Natural killer cell (primary cell): ENCODE measurements around the gene MNX1. TPM values are rescaled to one million over a fixed set of nuclear protein-coding genes. Genes with fewer than 3 reads are reported as not detected.

ENCODE experiments used
- ATAC-seq, 3 donors: fragments of 150-1000 bp in 2 of 3; fragments of 200-7000 bp in 1 of 3; cut with Tn5 transposase; 1 replicate in 1 of 3; 2 replicates in 2 of 3; pipeline ENCODE4 v1.10.0; 2021; ENCODE audit warnings: mild to moderate bottlenecking in 2 of 3, moderate library complexity in 2 of 3
- DNase-seq, 2 donors: peaks; one replicate each; pipeline versions ENCODE4 v3.0.0 to v3.0.0-alpha.2; 2013 to 2021; ENCODE audit warnings: mixed read lengths in 1 of 2
- H3K27ac ChIP-seq: one replicate; pipeline ENCODE4 v1.5.1; 2013; ENCODE audit warnings: mild to moderate bottlenecking, low read length
- H3K27me3 ChIP-seq: one replicate; pipeline ENCODE4 v1.6.1; 2013; ENCODE audit warnings: low read length; ENCODE audit not compliant: control insufficient read depth, insufficient read depth
- H3K36me3 ChIP-seq: one replicate; pipeline ENCODE4 v1.6.1; 2013; ENCODE audit warnings: low read length; ENCODE audit not compliant: control insufficient read depth, insufficient read depth
- H3K4me1 ChIP-seq: one replicate; pipeline ENCODE4 v1.6.1; 2013; ENCODE audit warnings: low read length; ENCODE audit not compliant: control insufficient read depth, insufficient read depth
- H3K4me3 ChIP-seq: one replicate; pipeline ENCODE4 v1.5.1; 2013; ENCODE audit warnings: low read length
- H3K9me3 ChIP-seq: one replicate; pipeline ENCODE4 v1.6.1; 2013; ENCODE audit warnings: low read length; ENCODE audit not compliant: control insufficient read depth, insufficient read depth
- H3K27ac Mint-ChIP-seq, 2 donors: one replicate each; pipeline ENCODE4 v1.8.0; 2022; ENCODE audit warnings: mild to moderate bottlenecking in 2 of 2, mixed read lengths in 2 of 2, moderate library complexity in 1 of 2
- H3K27me3 Mint-ChIP-seq, 2 donors: one replicate each; pipeline ENCODE4 v1.8.0; 2022; ENCODE audit warnings: low read depth in 2 of 2, mixed read lengths in 2 of 2
- H3K36me3 Mint-ChIP-seq: one replicate; pipeline ENCODE4 v1.8.0; 2022; ENCODE audit warnings: mixed read lengths
- H3K4me1 Mint-ChIP-seq, 2 donors: one replicate each; pipeline ENCODE4 v1.8.0; 2022; ENCODE audit warnings: mixed read lengths in 2 of 2
- H3K4me3 Mint-ChIP-seq: one replicate; pipeline ENCODE4 v1.8.0; 2022; ENCODE audit warnings: mild to moderate bottlenecking, moderate library complexity, mixed read lengths
- H3K9me3 Mint-ChIP-seq, 2 donors: one replicate each; pipeline ENCODE4 v1.8.0; 2022; ENCODE audit warnings: mixed read lengths in 2 of 2
- CTCF ChIP-seq: fragments of 200-600 bp; IDR thresholded peaks from one replicate; pipeline ENCODE4 v1.8.0; 2022; ENCODE audit warnings: antibody characterized with exemption
- WGBS: methylation state at CpG from one replicate; pipeline ENCODE4 v1.1.7; 2013; ENCODE audit warnings: missing lambda C conversion rate; ENCODE audit not compliant: insufficient coverage; 5-methylcytosine and 5-hydroxymethylcytosine counted together
- intact Hi-C: fragments of 100-400 bp; cut with micrococcal nuclease; formaldehyde crosslinking; loops from one replicate; pipeline ENCODE4 v1.14.2; 2022
- total RNA-seq, 4 donors: library from RNA; stranded (reverse); fragments of 120-200 nt in 1 of 4; gene quantifications; one replicate each; pipeline versions ENCODE4 v1.2.3 to v1.2.4, GENCODE V29; 2013 to 2022

MNX1 gene
- total RNA-seq, 3 donors from 2014 or later (not counting 1 experiment from before 2014, with no cell fraction given) = not detected

GRCh38 chr7:156979007-156979606 is 31.4 kb downstream of the MNX1 start:
- Mint-ChIP-seq H3K36me3 (peaks cover 12% of the 10 kb centered on the region), H3K4me1 (no peaks in the 10 kb centered on the region), H3K27me3 (no peaks in the 10 kb centered on the region), H3K9me3 (peaks cover 3 to 5% of the 10 kb centered on the region in 2 donors), H3K4me3 (no peak overlapping the region), H3K27ac (no peak overlapping the region)
- H3K27me3 ChIP-seq = no peaks in the 10 kb centered on the region
- H3K27ac ChIP-seq = no peak overlapping the region
- no peak overlapping the region for H3K4me3 ChIP-seq
- intact Hi-C loops = no loop called here
- 91% methylated on average over 1 of the region's 1 CpG for WGBS
- no peaks in the 10 kb centered on the region for H3K4me1 ChIP-seq
- DNase-seq (no peak), ATAC-seq (no peak)
- peaks cover 8% of the 10 kb centered on the region for H3K9me3 ChIP-seq
- TF ChIP-seq CTCF = no peak
- H3K36me3 ChIP-seq = no peaks in the 10 kb centered on the region

- no peak for TF ChIP-seq CTCF
- no peaks in the 10 kb centered on the region for H3K27me3 ChIP-seq
- no peak overlapping the region for H3K27ac ChIP-seq
- ATAC-seq (no peak), DNase-seq (no peak)
- H3K4me1 ChIP-seq = no peaks in the 10 kb centered on the region
- peaks cover 8% of the 10 kb centered on the region for H3K9me3 ChIP-seq
- WGBS = 98% methylated on average over 4 of the region's 5 CpGs
- Mint-ChIP-seq H3K27me3 (no peaks in the 10 kb centered on the region), H3K4me3 (no peak overlapping the region), H3K4me1 (no peaks in the 10 kb centered on the region), H3K9me3 (peaks cover 3 to 5% of the 10 kb centered on the region in 2 donors), H3K27ac (no peak overlapping the region), H3K36me3 (peaks cover 12% of the 10 kb centered on the region)
- H3K36me3 ChIP-seq = peaks cover 7% of the 10 kb centered on the region
- H3K4me3 ChIP-seq = no peak overlapping the region
- intact Hi-C loops = no loop called here
These were observed 34.8 kb downstream of the MNX1 start for GRCh38 chr7:156975620-156976019.

- intact Hi-C loops = loop anchor here (5.0 kb wide), 1 partner anchor 417 kb away; no protein-coding TSS in a partner anchor
- DNase-seq (peak in 1 of 2 donors; percentile 34), ATAC-seq (peak in 2 of 3 donors; percentile 38 to 46)
- H3K36me3 Mint-ChIP-seq = peaks cover 8% of the 10 kb centered on the region
- H3K27me3 ChIP-seq = no peaks in the 10 kb centered on the region
- H3K4me1 Mint-ChIP-seq = no peaks in the 10 kb centered on the region
- H3K27me3 Mint-ChIP-seq = no peaks in the 10 kb centered on the region
- no peak overlapping the region for H3K4me3 Mint-ChIP-seq
- H3K9me3 ChIP-seq = no peaks in the 10 kb centered on the region
- TF ChIP-seq CTCF = peak; percentile 27
- H3K27ac Mint-ChIP-seq = no peak overlapping the region
- no peak overlapping the region for H3K27ac ChIP-seq
- H3K9me3 Mint-ChIP-seq = no peaks in the 10 kb centered on the region
- 91% methylated on average over 3 of the region's 3 CpGs for WGBS
- no peaks in the 10 kb centered on the region for H3K4me1 ChIP-seq
- H3K4me3 ChIP-seq = no peak overlapping the region
- H3K36me3 ChIP-seq = peaks cover 31% of the 10 kb centered on the region
These were observed 40.5 kb downstream of the MNX1 start for GRCh38 chr7:156969972-156970420.

GRCh38 chr7:156968183-156968582 is 42.3 kb downstream of the MNX1 start:
- peaks cover 48% of the 10 kb centered on the region for H3K36me3 ChIP-seq
- Mint-ChIP-seq H3K4me1 (no peaks in the 10 kb centered on the region), H3K27me3 (no peaks in the 10 kb centered on the region), H3K4me3 (no peak overlapping the region), H3K9me3 (no peaks in the 10 kb centered on the region), H3K27ac (no peak overlapping the region), H3K36me3 (peaks cover 9% of the 10 kb centered on the region)
- no peaks in the 10 kb centered on the region for H3K4me1 ChIP-seq
- H3K27me3 ChIP-seq = no peaks in the 10 kb centered on the region
- ATAC-seq (no peak), DNase-seq (no peak)
- intact Hi-C loops = no loop called here
- H3K4me3 ChIP-seq = no peak overlapping the region
- H3K27ac ChIP-seq = no peak overlapping the region
- WGBS = 93% methylated on average over 27 of the region's 27 CpGs
- no peak for TF ChIP-seq CTCF
- no peaks in the 10 kb centered on the region for H3K9me3 ChIP-seq
